Stimulated activated CD4-positive, alpha-beta T cell treated with anti-CD3 and anti-CD28 coated beads, Interleukin-4, amount 100 ng/mL, for 24 hours (primary cell): Measurements from ENCODE around the gene LMOD1.
A peak's percentile ranks its signal among the peaks of the same experiment; 100 is the strongest.
"Not testable (repeated sequence)": the region's sequence is repeated elsewhere in the genome, so short reads cannot be mapped to it uniquely, and the experiment has no call there.

Experiments used
- DNase-seq: peaks from one replicate; pipeline ENCODE4 v3.0.0-alpha.2; 2020

LMOD1 gene

DNA sequence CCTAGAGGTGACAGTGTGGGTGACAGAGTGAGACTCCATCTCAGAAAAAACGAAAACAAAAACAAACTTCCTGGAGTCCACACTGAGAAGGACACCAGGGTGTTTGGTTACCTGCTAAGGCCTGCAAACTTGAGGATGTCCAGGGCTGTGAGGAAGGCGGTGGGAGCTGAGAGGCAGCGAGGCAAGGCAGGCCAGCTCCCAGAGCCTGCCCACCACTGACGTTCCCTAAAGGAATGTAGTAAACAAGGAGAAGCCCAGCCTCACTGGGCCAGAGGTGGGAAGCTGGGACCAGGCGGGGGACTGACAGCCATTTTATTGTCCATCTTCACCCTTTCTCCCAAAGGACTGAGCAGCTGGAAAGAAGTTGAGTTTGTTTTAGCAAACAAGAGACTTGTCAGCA, 33.5 kb downstream of the LMOD1 start:
- DNase-seq: no peak

GRCh38 chr1:201911826-201912571, 34.3 kb downstream of the LMOD1 start:
- DNase-seq: no peak

DNA sequence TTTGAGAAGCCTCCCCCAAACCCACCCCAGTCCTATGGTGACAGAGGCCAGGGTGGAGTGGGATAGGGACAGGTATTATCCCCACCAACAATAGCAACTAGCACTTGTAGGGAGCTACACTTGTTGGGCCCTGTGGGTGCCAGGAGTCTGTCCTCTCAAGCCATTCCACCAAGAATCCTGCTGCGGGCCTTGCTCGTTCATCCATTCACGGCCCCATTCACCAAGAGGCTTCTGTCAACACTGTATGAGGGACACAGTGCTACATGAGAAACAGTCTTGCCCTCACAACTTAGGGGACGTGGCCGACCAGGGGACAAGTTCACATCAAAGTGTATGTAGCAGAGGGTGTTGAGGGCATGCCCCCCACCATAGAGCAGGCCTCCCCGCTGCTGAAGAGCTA, 38.7 kb downstream of the LMOD1 start:
- DNase-seq: no peak

GRCh38 chr1:201906336-201906735, 40.0 kb downstream of the LMOD1 start:
- DNase-seq: no peak

DNA sequence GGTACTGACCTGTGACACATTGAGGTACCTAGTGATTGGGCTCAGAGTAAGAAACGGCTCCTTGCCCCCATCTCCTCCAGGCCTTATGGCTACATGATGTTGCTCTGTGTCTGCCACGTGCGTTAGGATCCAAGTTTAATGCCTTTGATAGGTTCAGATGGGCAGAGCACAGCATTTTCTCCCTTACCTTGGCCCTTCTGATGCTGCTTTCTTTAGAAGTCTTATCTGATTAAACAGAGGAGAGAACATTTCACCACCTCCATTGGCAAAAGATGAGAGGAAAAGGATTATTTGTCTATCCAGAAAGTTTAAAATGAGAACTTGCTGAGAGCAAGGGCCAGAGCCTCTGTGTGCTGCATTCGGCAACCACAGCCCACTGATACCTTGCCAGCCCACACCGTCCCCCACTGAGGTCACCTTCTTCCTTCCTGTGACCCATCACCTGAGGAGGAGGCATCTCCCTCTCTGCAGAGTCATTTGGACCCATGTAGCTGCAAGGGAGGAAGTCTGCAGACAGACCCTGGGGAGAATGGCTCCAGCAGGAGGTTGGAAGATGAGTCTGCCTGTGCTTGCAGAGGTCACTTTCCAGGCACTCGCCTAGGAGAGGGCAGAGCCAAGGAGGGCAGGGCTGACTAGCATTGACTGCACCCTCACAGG, 41.0 kb downstream of the LMOD1 start:
- no peak for DNase-seq

GRCh38 chr1:201904579-201904978, 41.8 kb downstream of the LMOD1 start:
- no peak for DNase-seq

GRCh38 chr1:201903135-201903534, 43.2 kb downstream of the LMOD1 start:
- no peak for DNase-seq

GRCh38 chr1:201902198-201902597, 44.1 kb downstream of the LMOD1 start:
- no peak for DNase-seq

DNA sequence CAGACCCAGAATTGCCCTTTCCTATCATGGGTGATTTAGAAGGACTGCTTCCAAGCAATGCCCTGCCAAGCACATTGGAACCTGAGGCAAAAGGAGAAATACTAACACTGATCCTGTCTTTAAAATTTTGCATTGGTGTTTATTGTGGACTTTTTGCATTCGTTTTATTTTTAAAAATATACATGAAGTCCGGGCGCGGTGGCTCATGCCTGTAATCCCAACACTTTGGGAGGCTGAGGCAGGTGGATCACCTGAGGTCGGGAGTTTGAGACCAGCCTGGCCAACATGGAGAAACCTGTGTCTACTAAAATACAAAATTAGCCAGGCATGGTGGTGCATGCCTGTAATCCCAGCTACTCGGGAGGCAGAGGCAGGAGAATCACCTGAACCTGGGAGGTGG, 45.3 kb downstream of the LMOD1 start:
- DNase-seq: not testable (repeated sequence)

DNA sequence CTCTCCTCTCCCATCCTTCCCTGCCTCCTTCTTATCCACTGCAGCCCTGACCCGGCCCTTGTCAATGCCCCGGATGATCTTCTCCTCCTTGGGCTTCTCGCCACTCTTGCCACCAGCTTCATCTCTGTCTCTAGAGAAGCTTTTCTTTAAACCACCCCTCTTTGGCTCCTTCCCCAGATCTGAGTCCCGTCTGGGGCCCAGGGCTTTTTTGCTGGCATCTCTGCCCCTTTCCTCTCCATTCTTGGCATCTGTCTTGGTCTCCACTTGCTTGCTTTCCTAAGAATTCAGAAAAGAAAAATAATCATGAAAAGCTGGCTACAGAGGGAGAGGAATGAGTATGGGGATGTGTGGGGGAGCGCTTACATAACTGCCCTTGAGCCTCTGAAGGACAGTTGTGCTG, 45.9 kb downstream of the LMOD1 start:
- no peak for DNase-seq

DNA sequence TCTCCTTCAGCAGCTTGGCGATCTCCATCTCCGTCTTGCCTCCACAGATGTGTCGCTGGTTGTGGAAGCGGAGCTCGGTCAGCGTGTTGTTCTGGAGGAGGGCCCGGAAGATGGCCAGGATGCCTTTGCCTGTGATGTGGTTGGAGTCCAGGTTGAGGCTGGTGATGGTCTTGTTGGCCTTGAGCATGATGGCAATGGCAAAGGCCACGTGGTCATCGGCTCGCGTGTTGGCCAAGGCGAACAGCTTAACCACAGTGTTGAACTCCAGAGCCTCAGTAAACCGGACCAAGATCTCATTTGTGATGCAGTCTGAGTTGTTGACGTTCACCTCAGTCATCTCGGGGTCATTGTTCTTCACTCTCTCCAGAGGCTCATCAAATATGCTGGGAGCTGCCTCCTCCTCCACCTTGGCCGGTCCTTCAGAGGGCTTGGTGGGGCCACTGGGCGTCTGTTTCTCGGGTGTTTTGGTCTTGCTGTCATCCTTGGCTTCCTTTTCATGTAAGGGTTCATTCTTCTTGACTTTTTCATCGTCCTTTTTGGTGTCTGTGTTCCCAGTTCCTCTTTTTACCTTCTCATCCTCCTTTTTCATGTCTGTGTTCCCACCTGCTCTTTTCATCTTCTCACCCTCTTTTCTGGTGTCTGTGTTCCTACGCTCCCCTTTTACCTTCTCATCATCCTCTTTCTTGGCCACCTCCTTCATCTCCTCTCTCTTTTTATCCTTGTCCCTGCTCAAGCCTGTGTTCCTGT, 46.5 kb downstream of the LMOD1 start:
- DNase-seq: no peak

GRCh38 chr1:201898992-201899391, 47.4 kb downstream of the LMOD1 start:
- no peak for DNase-seq

DNA sequence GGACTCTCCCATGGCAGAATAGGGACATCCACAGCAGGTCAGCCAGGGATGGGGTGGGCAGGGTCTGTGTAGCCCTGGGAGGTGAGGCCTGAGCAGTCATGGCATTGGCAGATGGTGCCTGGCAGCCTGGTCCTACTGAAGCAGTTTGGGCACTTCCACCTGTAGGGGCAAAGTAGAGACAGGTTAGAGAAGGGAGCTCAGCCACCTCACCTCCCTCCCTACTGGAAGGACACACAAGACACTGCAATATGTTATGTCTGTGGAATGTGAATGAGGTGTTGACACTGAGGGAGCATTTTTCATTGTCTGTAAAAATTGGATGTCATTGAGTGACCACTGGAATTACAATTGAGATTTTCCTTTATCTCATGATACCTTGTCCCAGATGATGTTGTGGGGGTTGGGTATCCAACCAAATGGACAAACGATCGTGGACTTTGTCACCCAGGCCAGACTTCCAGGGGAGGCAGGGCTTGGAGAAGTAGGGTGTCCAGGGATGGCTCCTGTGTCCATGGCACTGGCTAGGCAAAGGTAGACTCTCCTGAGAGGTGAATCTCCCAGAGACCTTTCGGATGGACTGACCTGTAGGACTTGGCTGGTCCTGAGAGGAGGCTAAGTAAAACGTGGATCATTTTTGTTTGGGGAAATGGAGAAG, 48.0 kb downstream of the LMOD1 start:
- no peak for DNase-seq

GRCh38 chr1:201896951-201897391, 49.4 kb downstream of the LMOD1 start:
- no peak for DNase-seq

DNA sequence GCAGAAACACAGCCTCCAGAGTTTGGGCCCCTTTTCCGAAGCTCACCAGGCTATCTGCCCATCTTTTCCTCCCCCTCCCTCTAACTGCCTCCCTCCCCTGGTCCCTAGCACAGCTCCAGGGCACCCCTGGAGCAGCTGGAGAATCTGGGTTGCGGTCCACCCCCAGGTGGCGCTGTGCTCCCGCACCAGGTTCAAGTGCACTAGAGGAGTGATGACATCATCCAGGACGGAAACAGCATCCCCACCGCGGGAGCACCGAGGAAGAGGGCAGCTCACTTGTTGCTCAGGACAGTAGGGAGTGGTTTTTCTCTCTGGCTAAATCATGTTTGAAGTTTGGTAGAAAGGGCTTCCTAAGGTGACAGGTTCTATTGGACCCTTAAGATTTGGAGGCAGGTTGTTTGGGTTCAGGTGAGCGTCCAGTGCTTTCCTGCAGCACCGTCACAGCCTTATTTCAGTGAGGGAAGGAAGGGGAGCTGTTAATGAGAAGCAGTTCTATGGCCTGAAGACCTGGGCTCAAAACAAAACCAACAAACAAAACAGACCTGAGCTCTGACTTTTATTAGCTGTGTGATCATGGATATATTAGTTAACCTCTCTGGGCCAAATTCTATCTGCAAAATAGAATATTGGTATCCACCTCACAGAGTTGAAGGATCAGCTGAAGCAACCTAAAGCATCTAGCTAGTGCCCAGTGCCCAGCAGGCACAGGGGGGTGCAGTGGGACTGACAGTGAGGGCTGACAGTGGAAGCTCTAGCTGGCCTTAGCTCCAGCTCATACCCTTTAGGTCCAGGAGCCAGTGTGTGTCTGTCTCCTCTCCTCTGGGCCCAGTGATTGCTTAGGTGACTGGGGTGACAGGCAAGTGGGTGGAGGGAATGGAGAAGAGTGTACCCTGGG, 50.2 kb downstream of the LMOD1 start:
- DNase-seq: peak; percentile 82

GRCh38 chr1:201895120-201895665, 51.2 kb downstream of the LMOD1 start:
- DNase-seq: no peak

DNA sequence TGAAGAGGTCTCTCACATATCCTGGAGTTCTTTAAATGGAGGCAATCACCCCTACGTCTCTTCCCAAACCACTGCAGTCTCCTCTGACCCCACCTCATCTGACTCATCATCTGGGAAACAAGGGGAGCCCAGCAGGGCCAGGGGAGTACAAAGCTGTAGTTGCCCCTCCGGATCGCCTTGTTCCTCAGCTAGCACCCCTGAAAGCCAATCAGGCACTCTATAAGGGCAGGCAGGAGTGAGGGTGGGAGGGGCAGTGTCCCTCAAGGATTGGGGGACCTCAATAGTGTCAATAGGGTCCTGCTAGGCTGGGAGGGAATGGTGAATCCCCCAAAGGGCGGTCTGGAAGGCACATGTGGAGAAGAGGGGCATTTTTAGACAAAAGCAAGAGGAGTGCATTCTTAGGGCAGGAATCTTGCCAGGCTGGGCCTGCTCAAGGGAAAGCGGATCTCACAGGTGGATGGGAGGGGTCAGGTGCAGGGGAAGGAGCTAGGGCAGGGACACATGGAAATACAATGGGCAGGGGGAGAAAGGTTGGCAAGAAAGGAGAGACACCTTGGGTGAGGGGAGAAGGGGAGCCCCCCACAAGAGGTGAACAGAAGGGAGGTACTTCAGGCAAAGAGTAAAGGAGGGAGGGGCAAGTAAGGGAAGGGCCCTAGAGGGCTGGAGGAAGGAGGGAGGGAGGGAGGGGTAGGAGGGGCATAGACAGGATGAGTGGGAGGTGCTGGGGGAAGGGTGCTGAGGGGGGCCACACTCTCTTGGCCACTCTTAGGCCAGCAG, 51.8 kb downstream of the LMOD1 start:
- DNase-seq: no peak

DNA sequence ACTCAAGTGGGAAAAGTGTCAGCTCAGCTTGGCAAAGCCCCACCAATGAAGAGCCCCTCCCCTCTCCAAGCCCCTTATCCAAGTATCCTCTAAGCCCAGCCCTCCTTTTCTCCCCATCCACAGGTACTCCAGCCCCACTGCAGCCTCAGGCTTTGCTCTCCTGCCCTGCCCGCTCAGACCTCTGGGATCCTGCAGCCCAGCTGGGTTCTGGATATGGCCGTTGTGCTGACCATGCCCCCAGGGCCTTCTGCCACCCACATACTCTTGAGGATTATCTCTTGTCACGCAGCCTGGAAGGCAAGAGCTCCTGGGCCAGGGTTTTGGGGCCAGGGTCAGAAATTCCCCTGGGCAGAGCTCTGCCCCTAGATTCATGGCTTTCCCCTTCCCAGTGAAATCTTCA, 52.9 kb downstream of the LMOD1 start:
- no peak for DNase-seq

GRCh38 chr1:201892211-201892610, 54.1 kb downstream of the LMOD1 start:
- DNase-seq: no peak

DNA sequence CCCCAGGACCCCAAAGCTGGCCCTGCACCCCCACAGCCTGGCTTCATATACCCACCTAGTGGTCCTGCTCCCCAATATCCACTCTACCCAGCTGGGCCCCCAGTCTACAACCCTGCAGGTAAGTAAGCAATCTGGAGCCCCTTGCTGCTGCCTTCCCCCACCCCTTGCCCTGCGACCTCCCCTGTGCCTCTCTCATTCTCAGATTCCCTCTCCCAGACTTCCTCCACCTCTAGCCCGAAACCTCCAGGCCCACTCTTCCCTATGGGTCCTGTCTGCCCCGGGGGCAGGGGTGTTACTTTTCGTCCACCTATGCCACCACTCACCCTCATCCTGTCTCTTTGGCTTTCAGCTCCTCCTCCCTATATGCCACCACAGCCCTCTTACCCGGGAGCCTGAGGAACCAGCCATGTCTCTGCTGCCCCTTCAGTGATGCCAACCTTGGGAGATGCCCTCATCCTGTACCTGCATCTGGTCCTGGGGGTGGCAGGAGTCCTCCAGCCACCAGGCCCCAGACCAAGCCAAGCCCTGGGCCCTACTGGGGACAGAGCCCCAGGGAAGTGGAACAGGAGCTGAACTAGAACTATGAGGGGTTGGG, 54.8 kb downstream of the LMOD1 start:
- no peak for DNase-seq
